ENCODE results near the gene CFAP299.

GRCh38 chr4:80916770-80917169 lies 581.2 kb downstream of the CFAP299 start:
- no peak for TF ChIP-seq CTCF (IDR thresholded peaks at IDR 0.05)
- no peak for TF ChIP-seq POLR2AphosphoS5 (IDR thresholded peaks at IDR 0.05)
- no peak for TF ChIP-seq EP300 (IDR thresholded peaks at IDR 0.05)
- no peak for TF ChIP-seq POLR2A (IDR thresholded peaks at IDR 0.05)
